Endothelial cell of umbilical vein (primary cell): ENCODE data around the gene KAZN. TPM values are rescaled to one million over a fixed set of nuclear protein-coding genes. Genes with fewer than 3 reads are reported as not detected.

ENCODE experiments used
- BruUV-seq: library from RNA; stranded (reverse); fragments of 400-500 nt; replicated peaks from 2 replicates; lab custom pipeline; 2021; lab: Mats Ljungman, UMichigan
- CTCF ChIA-PET: fragments of 300-600, 350-600 bp; sonication (Branson Sonifier 250); formaldehyde crosslinking; loops from one replicate; lab custom pipeline; 2021; ENCODE audit warnings: antibody characterized with exemption, inconsistent platforms; lab: Charles Lee
- POLR2A ChIA-PET: fragments of 300-600, 350-600 bp; sonication (Branson Sonifier 250); formaldehyde crosslinking; loops from one replicate; lab custom pipeline; 2021; ENCODE audit warnings: antibody characterized with exemption, inconsistent platforms; lab: Charles Lee
- DNase-seq: peaks from one replicate; pipeline ENCODE4 v3.0.0-alpha.2; 2011; ENCODE audit warnings: low read depth, low spot score
- FAIRE-seq: peaks from 2 replicates; lab custom pipeline; 2011; peaks lifted over from hg19 to GRCh38; lab: Jason Lieb, UNC
- H2AFZ ChIP-seq: 2 replicates; pipeline ENCODE4 v1.6.0; 2012; ENCODE audit warnings: low read depth, low read length, control low read depth, inconsistent platforms
- H3K27ac ChIP-seq: 2 replicates; pipeline ENCODE4 v1.5.1; 2011; ENCODE audit warnings: low read depth, mild to moderate bottlenecking, control low read depth, low read length, moderate library complexity; ENCODE audit not compliant: insufficient read depth
- H3K27me3 ChIP-seq, 2 experiments: 2 replicates each; pipeline versions ENCODE4 v1.6.0 to v1.6.1; 2011; ENCODE audit warnings: low read length in 2 of 2, mixed read lengths in 1 of 2; ENCODE audit not compliant: control insufficient read depth in 2 of 2, insufficient read depth in 2 of 2
- H3K36me3 ChIP-seq, 2 experiments: 2 replicates in 1 of 2; 3 replicates in 1 of 2; pipeline ENCODE4 v1.5.1; 2011; ENCODE audit warnings: low read length in 2 of 2, mild to moderate bottlenecking in 1 of 2, moderate library complexity in 1 of 2; ENCODE audit not compliant: control insufficient read depth in 2 of 2, insufficient read depth in 2 of 2; ENCODE audit errors: extremely low read depth in 1 of 2
- H3K4me1 ChIP-seq: 3 replicates; pipeline ENCODE4 v1.5.1; 2011; ENCODE audit warnings: mild to moderate bottlenecking, low read length; ENCODE audit not compliant: control insufficient read depth, insufficient read depth; ENCODE audit errors: extremely low read depth
- H3K4me2 ChIP-seq: 2 replicates; pipeline ENCODE4 v1.6.1; 2011; ENCODE audit warnings: low read length, control low read depth, mixed read lengths; ENCODE audit not compliant: insufficient read depth
- H3K4me3 ChIP-seq, 3 experiments: fragments of 200-600 bp in 1 of 3; sonication (generic), shearing (Covaris generic) in 1 of 3; replicated peaks in 1 of 3; 2 replicates each; pipeline ENCODE4 v1.5.1; 2011 to 2016; ENCODE audit warnings: control low read depth in 3 of 3, low read length in 3 of 3, mild to moderate bottlenecking in 2 of 3, inconsistent platforms in 1 of 3, low read depth in 1 of 3, moderate library complexity in 1 of 3; ENCODE audit not compliant: insufficient read depth in 1 of 3
- H3K79me2 ChIP-seq: 2 replicates; pipeline ENCODE4 v1.6.0; 2012; ENCODE audit warnings: low read length, inconsistent platforms; ENCODE audit not compliant: control insufficient read depth, insufficient read depth
- H3K9ac ChIP-seq: replicated peaks from 2 replicates; pipeline ENCODE3; 2011; ENCODE audit warnings: low read length, control low read depth; ENCODE audit not compliant: insufficient read depth; ENCODE audit errors: extremely low read depth
- H3K9me1 ChIP-seq: replicated peaks from 3 replicates; pipeline ENCODE4 v1.6.0; 2011; ENCODE audit warnings: mild to moderate bottlenecking, low read length; ENCODE audit not compliant: control insufficient read depth, insufficient read depth; ENCODE audit errors: extremely low read depth
- H3K9me3 ChIP-seq: replicated peaks from 2 replicates; pipeline ENCODE4 v1.5.1; 2012; ENCODE audit warnings: low read length, inconsistent platforms; ENCODE audit not compliant: control insufficient read depth, insufficient read depth
- H4K20me1 ChIP-seq: replicated peaks from 2 replicates; pipeline ENCODE3; 2011; ENCODE audit warnings: mild to moderate bottlenecking, low read length; ENCODE audit not compliant: control insufficient read depth, insufficient read depth; ENCODE audit errors: extremely low read depth
- EZH2 ChIP-seq: IDR thresholded peaks from 2 replicates; pipeline ENCODE4 v1.6.1; 2012; ENCODE audit warnings: borderline replicate concordance, low read depth, mild to moderate bottlenecking, moderate library complexity, low read length, inconsistent platforms; ENCODE audit not compliant: severe bottlenecking
- FOS ChIP-seq: IDR thresholded peaks from 2 replicates; pipeline ENCODE4 v1.6.1; 2011; ENCODE audit warnings: mild to moderate bottlenecking, low read length, moderate library complexity, borderline replicate concordance; ENCODE audit not compliant: insufficient read depth
- JUN ChIP-seq: IDR thresholded peaks from 2 replicates; pipeline ENCODE4 v1.6.1; 2011; ENCODE audit warnings: borderline replicate concordance, low read depth; ENCODE audit not compliant: insufficient read length, insufficient read depth
- MYC ChIP-seq: IDR thresholded peaks from one replicate; pipeline ENCODE4 v1.6.1; 2011; ENCODE audit warnings: mild to moderate bottlenecking, low read depth, low read length
- POLR2A ChIP-seq: IDR thresholded peaks from 2 replicates; pipeline ENCODE4 v1.6.1; 2012; ENCODE audit warnings: low read depth, mild to moderate bottlenecking, control low read depth, low read length
- dilution Hi-C: fragments of 300-500 bp; cut with MboI; formaldehyde crosslinking; loops from one replicate; pipeline ENCODE4 v1.15.0; 2019; ENCODE audit warnings: low sequenced_read_pairs; ENCODE audit not compliant: extremely low pct_ligation_motif_present
- intact Hi-C: fragments of 100-400 bp; cut with micrococcal nuclease; formaldehyde crosslinking; loops from one replicate; pipeline ENCODE4 v1.10.0; 2022
- polyA plus RNA-seq, 4 experiments: library from polyadenylated mRNA; depleted of rRNA in 3 of 4; stranded (reverse) in 3 of 4; unstranded in 1 of 4; fragments of >200 nt; gene quantifications; 2 replicates each; pipeline versions ENCODE4 v1.2.1 to v1.2.3, GENCODE V29; 2011 to 2012; ENCODE audit warnings: missing spikeins in 1 of 4
- total RNA-seq: library from RNA; stranded (reverse); gene quantifications from 2 replicates; pipeline ENCODE4 v1.2.3, GENCODE V29; 2021
- TF ChIP-seq, protein P1 (sequence below): IDR thresholded peaks from 2 replicates; pipeline ENCODE4 v1.6.1; 2011; ENCODE audit not compliant: insufficient read depth, insufficient read length
- TF ChIP-seq, protein P2 (sequence below), 2 donors: IDR thresholded peaks; 1 replicate in 1 of 2; 2 replicates in 1 of 2; pipeline ENCODE4 v1.5.1; 2011; ENCODE audit warnings: low read length in 2 of 2, mild to moderate bottlenecking in 2 of 2, moderate library complexity in 2 of 2, control low read depth in 1 of 2, inconsistent platforms in 1 of 2, low read depth in 1 of 2; ENCODE audit not compliant: insufficient read depth in 1 of 2; ENCODE audit errors: extremely low read depth in 1 of 2

Gene KAZN
- total and polyA plus RNA-seq, 2 donors (not counting 3 experiments of a cell fraction or from before 2014, with no cell fraction given): 1.6 to 5.8 TPM

DNA sequence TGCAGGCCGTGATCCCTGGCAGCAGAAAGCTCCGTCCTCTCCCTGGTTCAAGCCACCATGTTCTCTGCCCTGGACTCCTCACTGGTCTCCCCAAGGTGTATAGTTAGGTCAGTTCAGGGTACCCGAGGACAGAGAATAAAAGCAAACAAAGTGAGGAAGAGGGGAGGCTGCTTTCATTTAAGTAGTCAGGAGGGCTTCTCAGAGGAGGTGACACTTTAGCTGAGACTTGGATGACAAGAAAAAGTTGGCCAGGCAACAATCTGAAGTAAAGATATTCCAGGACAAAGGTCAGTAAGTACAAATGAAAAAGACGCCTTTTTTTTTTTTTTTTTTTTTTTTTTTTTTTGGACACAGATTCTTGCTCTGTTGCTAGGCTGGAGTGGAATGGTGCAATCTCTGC lies 297.2 kb downstream of the KAZN start:
- Histone ChIP-seq H3K4me3 (no peak overlapping the region), H3K79me2 (no peaks in the 10 kb centered on the region), H3K27ac (no peak overlapping the region), H4K20me1 (no peaks in the 10 kb centered on the region), H3K4me2 (no peak overlapping the region), H3K9ac (no peak overlapping the region), H3K4me1 (no peaks in the 10 kb centered on the region), H3K27me3 (no peaks in the 10 kb centered on the region), H3K9me3 (no peaks in the 10 kb centered on the region), H3K9me1 (no peaks in the 10 kb centered on the region), H2AFZ (no peak overlapping the region), H3K36me3 (no peaks in the 10 kb centered on the region)
- CTCF ChIA-PET: interaction anchor here (1.0 kb wide), 1 partner anchor 132 kb away, joined by 3 read pairs; no protein-coding TSS in a partner anchor
- intact Hi-C loops (no loop called here), dilution Hi-C loops (no loop called here)
- TF ChIP-seq FOS (no peak), JUN (no peak)
- DNase-seq (no peak), FAIRE-seq (no peak)
- BruUV-seq: no TSS peak
- POLR2A ChIA-PET: interaction anchor here (0.6 kb wide), 1 partner anchor 1212 kb away, joined by 4 read pairs; no protein-coding TSS in a partner anchor

DNA sequence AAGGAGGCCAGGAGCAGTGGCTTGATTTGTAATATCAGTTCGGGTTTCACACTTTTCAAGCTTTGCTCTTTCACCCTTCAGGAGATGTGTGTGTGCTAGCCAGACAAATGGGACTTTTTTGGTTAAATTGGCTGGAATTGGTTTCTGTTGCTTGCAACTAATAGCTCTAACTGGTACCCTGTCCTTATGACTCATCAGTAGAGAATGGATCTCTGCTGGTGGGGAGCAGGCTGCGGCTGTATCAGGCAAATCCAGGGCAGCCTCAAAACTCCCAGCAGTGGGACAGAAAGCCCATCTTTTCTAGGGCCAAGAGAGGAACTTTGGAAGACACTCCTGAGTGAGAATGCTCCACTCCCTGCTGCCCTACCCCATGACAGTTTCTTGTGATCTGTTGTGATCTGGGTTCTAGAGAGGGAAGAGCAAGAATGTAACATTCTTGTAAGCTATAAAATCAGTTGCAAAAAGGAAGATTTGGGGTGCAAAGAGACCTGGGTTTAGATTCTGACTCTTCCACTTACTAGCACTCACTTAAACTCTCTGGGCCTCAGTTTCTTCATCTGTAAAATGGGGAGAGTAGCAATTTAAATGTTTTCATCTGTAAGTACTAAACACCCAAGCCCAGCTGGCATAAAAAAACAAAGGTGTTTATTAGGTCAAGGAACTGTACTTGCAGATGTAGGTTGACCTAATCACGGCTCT lies 298.0 kb downstream of the KAZN start:
- Histone ChIP-seq H3K4me2 (no peak overlapping the region), H3K79me2 (no peaks in the 10 kb centered on the region), H2AFZ (no peak overlapping the region), H3K4me3 (no peak overlapping the region), H3K9me3 (no peaks in the 10 kb centered on the region), H3K27me3 (no peaks in the 10 kb centered on the region), H4K20me1 (no peaks in the 10 kb centered on the region), H3K4me1 (no peaks in the 10 kb centered on the region), H3K9ac (no peak overlapping the region), H3K27ac (no peak overlapping the region), H3K9me1 (no peaks in the 10 kb centered on the region), H3K36me3 (no peaks in the 10 kb centered on the region)
- DNase-seq (no peak), FAIRE-seq (no peak)
- ChIA-PET POLR2A (interaction anchor here (0.6 kb wide), 1 partner anchor 1213 kb away, joined by 4 read pairs; no protein-coding TSS in a partner anchor), CTCF (interaction anchor here (1.0 kb wide), 1 partner anchor 131 kb away, joined by 3 read pairs; no protein-coding TSS in a partner anchor)
- TF ChIP-seq, protein P1, sequence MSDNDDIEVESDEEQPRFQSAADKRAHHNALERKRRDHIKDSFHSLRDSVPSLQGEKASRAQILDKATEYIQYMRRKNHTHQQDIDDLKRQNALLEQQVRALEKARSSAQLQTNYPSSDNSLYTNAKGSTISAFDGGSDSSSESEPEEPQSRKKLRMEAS: no peak
- TF ChIP-seq, protein P2, sequence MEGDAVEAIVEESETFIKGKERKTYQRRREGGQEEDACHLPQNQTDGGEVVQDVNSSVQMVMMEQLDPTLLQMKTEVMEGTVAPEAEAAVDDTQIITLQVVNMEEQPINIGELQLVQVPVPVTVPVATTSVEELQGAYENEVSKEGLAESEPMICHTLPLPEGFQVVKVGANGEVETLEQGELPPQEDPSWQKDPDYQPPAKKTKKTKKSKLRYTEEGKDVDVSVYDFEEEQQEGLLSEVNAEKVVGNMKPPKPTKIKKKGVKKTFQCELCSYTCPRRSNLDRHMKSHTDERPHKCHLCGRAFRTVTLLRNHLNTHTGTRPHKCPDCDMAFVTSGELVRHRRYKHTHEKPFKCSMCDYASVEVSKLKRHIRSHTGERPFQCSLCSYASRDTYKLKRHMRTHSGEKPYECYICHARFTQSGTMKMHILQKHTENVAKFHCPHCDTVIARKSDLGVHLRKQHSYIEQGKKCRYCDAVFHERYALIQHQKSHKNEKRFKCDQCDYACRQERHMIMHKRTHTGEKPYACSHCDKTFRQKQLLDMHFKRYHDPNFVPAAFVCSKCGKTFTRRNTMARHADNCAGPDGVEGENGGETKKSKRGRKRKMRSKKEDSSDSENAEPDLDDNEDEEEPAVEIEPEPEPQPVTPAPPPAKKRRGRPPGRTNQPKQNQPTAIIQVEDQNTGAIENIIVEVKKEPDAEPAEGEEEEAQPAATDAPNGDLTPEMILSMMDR (IDR thresholded peaks at IDR 0.05; ENCODE audit: extremely low read depth in 1 of 2, insufficient read depth in 1 of 2, low read depth in 1 of 2, low read length in 2 of 2): no peak
- no peak for TF ChIP-seq JUN
- TF ChIP-seq POLR2A: no peak
- no peak for TF ChIP-seq EZH2
- TF ChIP-seq FOS: no peak
- no peak for TF ChIP-seq MYC
- intact Hi-C loops (no loop called here), dilution Hi-C loops (no loop called here)
- BruUV-seq: no TSS peak
